ENCODE measurements around the gene HDGFL2. TPM values are rescaled to one million over a fixed set of nuclear protein-coding genes. Genes with fewer than 3 reads are reported as not detected.

Gene HDGFL2
- total and polyA plus RNA-seq, 2 donors, result 26.2 to 36.9 TPM

DNA sequence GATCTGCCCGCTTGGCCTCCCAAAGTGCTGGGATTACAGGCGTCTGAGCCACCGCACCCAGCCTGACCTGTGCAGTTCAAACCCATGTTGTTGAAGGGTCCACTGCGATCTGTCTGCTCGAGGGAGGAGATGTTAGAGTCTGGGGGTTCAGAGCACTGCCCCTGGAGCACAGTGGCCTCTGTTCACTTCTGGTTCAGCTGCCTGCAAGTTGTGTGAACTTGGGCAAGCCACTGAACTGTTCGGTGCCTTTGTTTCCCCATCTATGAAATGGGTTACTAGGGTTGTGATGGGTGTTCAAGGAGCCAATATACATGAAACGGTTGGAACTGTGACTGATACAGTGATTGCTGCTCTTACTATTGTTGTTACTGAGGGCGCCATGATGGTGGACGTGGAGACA is 61.2 kb downstream of the HDGFL2 start:
- no peak for DNase-seq (ENCODE audit: low read depth in 6 of 9, low spot score in 9 of 9)
- peaks cover 0 to 6% of the 10 kb centered on the region in 2 donors for H3K4me1 ChIP-seq (ENCODE audit: control insufficient read depth in 2 of 2, insufficient read depth in 2 of 2, low read length in 2 of 2)
- 92% methylated on average over 9 of the region's 9 CpGs for WGBS

GRCh38 chr19:4533835-4534424 is 61.8 kb downstream of the HDGFL2 start:
- Histone ChIP-seq H3K27ac (ENCODE audit: low read depth in 1 of 2, low read length in 1 of 2) (no peak overlapping the region), H3K4me3 (ENCODE audit: low read length in 2 of 2) (no peak overlapping the region), H3K36me3 (ENCODE audit: control insufficient read depth in 2 of 2, insufficient read depth in 2 of 2, low read length in 1 of 2) (no peaks in the 10 kb centered on the region), H3K4me1 (ENCODE audit: control insufficient read depth in 2 of 2, insufficient read depth in 2 of 2, low read length in 2 of 2) (peaks cover 0 to 6% of the 10 kb centered on the region in 2 donors), H3K9me3 (ENCODE audit: control insufficient read depth in 2 of 2, insufficient read depth in 1 of 2, low read length in 1 of 2) (no peaks in the 10 kb centered on the region), H3K27me3 (ENCODE audit: control insufficient read depth in 2 of 2, insufficient read depth in 1 of 2, low read length in 1 of 2) (peaks cover 4 to 35% of the 10 kb centered on the region in 2 donors)
- 89% methylated on average over 9 of the region's 9 CpGs for WGBS
- no peak for DNase-seq (ENCODE audit: low read depth in 6 of 9, low spot score in 9 of 9)

More for the DNA sequence above, 61.2 kb downstream of the HDGFL2 start:
- Histone ChIP-seq H3K36me3 (ENCODE audit: control insufficient read depth in 2 of 2, insufficient read depth in 2 of 2, low read length in 1 of 2) (no peaks in the 10 kb centered on the region), H3K27ac (ENCODE audit: low read depth in 1 of 2, low read length in 1 of 2) (no peak overlapping the region), H3K27me3 (ENCODE audit: control insufficient read depth in 2 of 2, insufficient read depth in 1 of 2, low read length in 1 of 2) (peaks cover 4 to 35% of the 10 kb centered on the region in 2 donors), H3K4me3 (ENCODE audit: low read length in 2 of 2) (no peak overlapping the region), H3K9me3 (ENCODE audit: control insufficient read depth in 2 of 2, insufficient read depth in 1 of 2, low read length in 1 of 2) (no peaks in the 10 kb centered on the region)

DNA sequence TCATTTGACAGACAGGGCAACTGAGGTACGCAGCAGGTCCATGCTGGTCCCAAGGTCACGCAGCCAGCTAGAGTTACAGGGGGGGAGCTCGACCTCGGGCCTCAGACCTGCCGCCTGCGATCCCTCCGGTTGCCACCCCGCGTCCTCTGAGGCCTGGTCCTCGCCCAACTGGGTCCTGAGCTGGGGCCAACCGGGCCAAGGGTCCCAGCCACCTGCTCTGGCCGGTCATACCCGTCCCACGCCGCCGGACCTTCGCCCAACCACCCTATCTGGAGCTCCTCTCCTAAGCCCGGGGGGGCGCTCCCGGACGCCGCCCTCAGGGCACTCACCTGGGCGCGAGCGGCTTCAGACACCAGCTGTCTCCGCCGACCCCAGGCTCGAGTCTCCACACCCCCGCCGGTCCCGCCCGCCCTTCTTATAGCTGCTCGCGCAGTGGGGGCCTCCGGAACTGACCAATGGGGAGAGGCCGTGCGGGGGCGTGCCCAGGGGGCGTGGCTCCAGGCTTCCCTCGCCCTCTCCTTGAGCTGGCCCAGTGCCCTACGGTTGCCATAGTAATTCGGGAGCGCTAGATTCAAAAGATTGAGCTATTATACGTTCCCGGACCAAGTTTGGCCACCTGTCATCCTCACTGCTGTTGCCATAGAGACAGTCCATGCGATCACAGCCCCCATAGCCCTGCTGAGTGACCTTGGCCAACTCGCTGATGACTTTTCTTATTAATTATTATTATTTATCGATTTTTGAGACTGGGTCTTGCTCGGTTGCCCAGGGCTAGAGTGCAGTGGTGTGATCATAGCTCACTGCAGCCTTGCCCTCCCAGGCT is 63.0 kb downstream of the HDGFL2 start, which contains the start of gene PLIN5:
TSS of gene PLIN5 (minus strand) at position 389 of the 823 bp plus-strand sequence. CDS start 1,150 bp downstream, outside the sequence.
- Histone ChIP-seq H3K4me1 (ENCODE audit: control insufficient read depth in 2 of 2, insufficient read depth in 2 of 2, low read length in 2 of 2) (peaks cover 0 to 8% of the 10 kb centered on the region in 2 donors), H3K9me3 (ENCODE audit: control insufficient read depth in 2 of 2, insufficient read depth in 1 of 2, low read length in 1 of 2) (no peaks in the 10 kb centered on the region), H3K4me3 (ENCODE audit: low read length in 2 of 2) (no peak within 1 kb of the TSS), H3K27me3 (ENCODE audit: control insufficient read depth in 2 of 2, insufficient read depth in 1 of 2, low read length in 1 of 2) (peaks cover 4 to 35% of the 10 kb centered on the region in 2 donors), H3K36me3 (ENCODE audit: control insufficient read depth in 2 of 2, insufficient read depth in 2 of 2, low read length in 1 of 2) (no peaks in the 10 kb centered on the region), H3K27ac (ENCODE audit: low read depth in 1 of 2, low read length in 1 of 2) (no peak within 1 kb of the TSS)
- WGBS, result 24% methylated on average over 49 of the region's 49 CpGs
- DNase-seq (ENCODE audit: low read depth in 6 of 9, low spot score in 9 of 9), result peak in 2 of 9 donors; percentile 19 to 27

DNA sequence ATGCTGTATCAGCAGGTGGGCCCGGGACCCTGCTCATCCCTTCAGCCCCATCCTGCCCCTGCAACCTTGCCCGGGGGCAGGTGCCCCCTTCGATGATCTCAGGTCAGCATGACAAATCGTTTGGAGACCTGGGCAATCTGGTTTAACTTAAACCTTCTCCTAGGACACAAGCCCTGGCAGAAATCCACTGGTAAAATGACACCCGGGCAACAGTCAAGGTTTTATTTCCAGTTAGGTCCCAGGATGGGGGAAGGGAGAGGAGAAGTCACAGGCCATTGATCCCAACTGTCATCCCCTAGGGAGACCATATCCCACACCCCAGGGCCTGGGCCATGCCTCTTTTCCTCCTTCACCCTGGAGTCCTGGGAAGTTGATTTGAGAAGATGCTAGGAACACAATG is 64.7 kb downstream of the HDGFL2 start:
- no peak overlapping the region for H3K27ac ChIP-seq (ENCODE audit: low read depth in 1 of 2, low read length in 1 of 2)
- peaks cover 4 to 28% of the 10 kb centered on the region in 2 donors for H3K27me3 ChIP-seq (ENCODE audit: control insufficient read depth in 2 of 2, insufficient read depth in 1 of 2, low read length in 1 of 2)
- DNase-seq (ENCODE audit: low read depth in 6 of 9, low spot score in 9 of 9), result no peak
- no peak overlapping the region for H3K4me3 ChIP-seq (ENCODE audit: low read length in 2 of 2)
- no peaks in the 10 kb centered on the region for H3K9me3 ChIP-seq (ENCODE audit: control insufficient read depth in 2 of 2, insufficient read depth in 1 of 2, low read length in 1 of 2)
- H3K4me1 ChIP-seq (ENCODE audit: control insufficient read depth in 2 of 2, insufficient read depth in 2 of 2, low read length in 2 of 2), result peaks cover 0 to 10% of the 10 kb centered on the region in 2 donors
- WGBS, result 91% methylated on average over 5 of the region's 5 CpGs
- H3K36me3 ChIP-seq (ENCODE audit: control insufficient read depth in 2 of 2, insufficient read depth in 2 of 2, low read length in 1 of 2), result no peaks in the 10 kb centered on the region

GRCh38 chr19:4537953-4538600 is 66.0 kb downstream of the HDGFL2 start:
- DNase-seq (ENCODE audit: low read depth in 6 of 9, low spot score in 9 of 9), result no peak
- Histone ChIP-seq H3K9me3 (ENCODE audit: control insufficient read depth in 2 of 2, insufficient read depth in 1 of 2, low read length in 1 of 2) (no peaks in the 10 kb centered on the region), H3K36me3 (ENCODE audit: control insufficient read depth in 2 of 2, insufficient read depth in 2 of 2, low read length in 1 of 2) (no peaks in the 10 kb centered on the region), H3K27ac (ENCODE audit: low read depth in 1 of 2, low read length in 1 of 2) (no peak overlapping the region), H3K27me3 (ENCODE audit: control insufficient read depth in 2 of 2, insufficient read depth in 1 of 2, low read length in 1 of 2) (peaks cover 4 to 28% of the 10 kb centered on the region in 2 donors), H3K4me1 (ENCODE audit: control insufficient read depth in 2 of 2, insufficient read depth in 2 of 2, low read length in 2 of 2) (peaks cover 0 to 10% of the 10 kb centered on the region in 2 donors), H3K4me3 (ENCODE audit: low read length in 2 of 2) (no peak overlapping the region)
- 96% methylated on average over 27 of the region's 27 CpGs for WGBS

GRCh38 chr19:4538601-4538954 is 66.5 kb downstream of the HDGFL2 start:
- H3K9me3 ChIP-seq (ENCODE audit: control insufficient read depth in 2 of 2, insufficient read depth in 1 of 2, low read length in 1 of 2), result no peaks in the 10 kb centered on the region

GRCh38 chr19:4539169-4539692 is 67.1 kb downstream of the HDGFL2 start:
- Histone ChIP-seq H3K4me3 (ENCODE audit: low read length in 2 of 2) (no peak overlapping the region), H3K27ac (ENCODE audit: low read depth in 1 of 2, low read length in 1 of 2) (no peak overlapping the region), H3K4me1 (ENCODE audit: control insufficient read depth in 2 of 2, insufficient read depth in 2 of 2, low read length in 2 of 2) (peaks cover 0 to 10% of the 10 kb centered on the region in 2 donors), H3K27me3 (ENCODE audit: control insufficient read depth in 2 of 2, insufficient read depth in 1 of 2, low read length in 1 of 2) (peaks cover 4 to 21% of the 10 kb centered on the region in 2 donors), H3K9me3 (ENCODE audit: control insufficient read depth in 2 of 2, insufficient read depth in 1 of 2, low read length in 1 of 2) (no peaks in the 10 kb centered on the region), H3K36me3 (ENCODE audit: control insufficient read depth in 2 of 2, insufficient read depth in 2 of 2, low read length in 1 of 2) (no peaks in the 10 kb centered on the region)
- WGBS, result 91% methylated on average over 3 of the region's 3 CpGs
- DNase-seq (ENCODE audit: low read depth in 6 of 9, low spot score in 9 of 9), result no peak

More at GRCh38 chr19:4538601-4538954, 66.5 kb downstream of the HDGFL2 start:
- no peak overlapping the region for H3K4me3 ChIP-seq (ENCODE audit: low read length in 2 of 2)
- peaks cover 4 to 27% of the 10 kb centered on the region in 2 donors for H3K27me3 ChIP-seq (ENCODE audit: control insufficient read depth in 2 of 2, insufficient read depth in 1 of 2, low read length in 1 of 2)
- DNase-seq (ENCODE audit: low read depth in 6 of 9, low spot score in 9 of 9), result no peak
- no peaks in the 10 kb centered on the region for H3K36me3 ChIP-seq (ENCODE audit: control insufficient read depth in 2 of 2, insufficient read depth in 2 of 2, low read length in 1 of 2)
- 98% methylated on average over 13 of the region's 13 CpGs for WGBS
- no peak overlapping the region for H3K27ac ChIP-seq (ENCODE audit: low read depth in 1 of 2, low read length in 1 of 2)
- peaks cover 0 to 10% of the 10 kb centered on the region in 2 donors for H3K4me1 ChIP-seq (ENCODE audit: control insufficient read depth in 2 of 2, insufficient read depth in 2 of 2, low read length in 2 of 2)

GRCh38 chr19:4539693-4540581 is 67.8 kb downstream of the HDGFL2 start, which contains the start of gene LRG1:
Gene LRG1, minus strand, starts transcription at chr19:4540036. Its CDS starts 23 bp downstream, at chr19:4540013.
- DNase-seq (ENCODE audit: low read depth in 6 of 9, low spot score in 9 of 9), result peak in 1 of 9 donors; percentile 25
- H3K9me3 ChIP-seq (ENCODE audit: control insufficient read depth in 2 of 2, insufficient read depth in 1 of 2, low read length in 1 of 2), result no peaks in the 10 kb centered on the region
- no peaks in the 10 kb centered on the region for H3K36me3 ChIP-seq (ENCODE audit: control insufficient read depth in 2 of 2, insufficient read depth in 2 of 2, low read length in 1 of 2)
- H3K4me3 ChIP-seq (ENCODE audit: low read length in 2 of 2), result no peak within 1 kb of the TSS
- H3K27me3 ChIP-seq (ENCODE audit: control insufficient read depth in 2 of 2, insufficient read depth in 1 of 2, low read length in 1 of 2), result peaks cover 4 to 14% of the 10 kb centered on the region in 2 donors
- peaks cover 0 to 10% of the 10 kb centered on the region in 2 donors for H3K4me1 ChIP-seq (ENCODE audit: control insufficient read depth in 2 of 2, insufficient read depth in 2 of 2, low read length in 2 of 2)
- no peak within 1 kb of the TSS for H3K27ac ChIP-seq (ENCODE audit: low read depth in 1 of 2, low read length in 1 of 2)
- 72% methylated on average over 14 of the region's 14 CpGs for WGBS
